Fibroblast of peridontal ligament (primary cell): ENCODE measurements around the gene ARSJ.
"Not testable (repeated sequence)": the region's sequence is repeated elsewhere in the genome, so short reads cannot be mapped to it uniquely, and the experiment has no call there.

Experiments
- DNase-seq: peaks from one replicate; pipeline ENCODE4 v3.0.0-alpha.2; 2010; ENCODE audit errors: extremely low read depth

ARSJ gene

GRCh38 chr4:113958766-113959538 lies 20.5 kb downstream of the ARSJ start:
- DNase-seq = peak; percentile 88

- peak; percentile 54 for DNase-seq
Observed at GRCh38 chr4:113957956-113958355, 21.5 kb downstream of the ARSJ start.

- peak; percentile 35 for DNase-seq
Observed at GRCh38 chr4:113955948-113956347, 23.5 kb downstream of the ARSJ start.

DNA sequence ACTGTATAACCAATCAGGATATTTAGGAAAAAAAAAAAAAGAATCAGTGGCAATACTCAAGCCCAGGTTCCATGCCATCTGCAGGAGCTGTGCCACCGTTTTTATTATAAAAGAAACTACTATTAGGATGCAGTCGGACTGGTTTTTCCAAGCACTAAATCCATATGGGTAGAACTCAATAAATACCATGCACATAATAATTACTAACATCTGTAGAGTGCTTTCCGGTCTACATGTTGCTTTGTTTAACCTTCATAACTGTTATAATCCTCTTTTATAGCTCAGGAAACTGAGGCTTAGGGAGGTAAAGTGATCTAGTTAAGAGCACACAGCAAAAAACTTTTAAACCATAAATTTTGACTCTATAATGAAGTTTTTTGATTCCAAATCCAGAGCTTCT lies 24.0 kb downstream of the ARSJ start:
- no peak for DNase-seq

- DNase-seq = no peak
Observed at GRCh38 chr4:113953888-113954287, 25.6 kb downstream of the ARSJ start.

DNA sequence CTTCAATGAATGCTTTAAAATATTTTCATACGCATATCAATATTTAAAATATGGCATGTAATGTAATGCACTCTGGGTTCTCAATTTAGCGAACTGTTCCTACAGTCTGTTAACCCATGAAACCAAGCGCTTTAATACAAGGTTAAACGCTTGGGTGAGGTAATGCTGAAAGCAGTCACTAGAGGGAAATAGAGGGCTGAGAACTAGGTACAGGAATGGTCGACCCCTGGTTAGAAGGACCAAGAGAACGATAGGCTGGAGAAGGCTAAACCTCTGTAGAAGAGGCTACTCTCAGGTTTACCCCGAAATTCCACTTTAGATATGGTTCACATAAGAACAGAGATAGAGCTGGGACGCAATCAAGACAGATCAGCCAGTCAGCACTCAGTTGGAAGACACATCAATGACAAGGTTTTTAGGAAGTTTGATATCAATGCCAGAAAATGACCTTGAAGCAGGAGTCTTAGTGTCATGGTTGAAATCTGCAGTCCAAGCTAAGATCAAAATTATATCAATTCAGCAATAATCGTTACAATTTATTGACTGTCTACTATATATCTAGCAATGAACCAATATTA lies 26.9 kb downstream of the ARSJ start:
- DNase-seq = peak; percentile 65

DNA sequence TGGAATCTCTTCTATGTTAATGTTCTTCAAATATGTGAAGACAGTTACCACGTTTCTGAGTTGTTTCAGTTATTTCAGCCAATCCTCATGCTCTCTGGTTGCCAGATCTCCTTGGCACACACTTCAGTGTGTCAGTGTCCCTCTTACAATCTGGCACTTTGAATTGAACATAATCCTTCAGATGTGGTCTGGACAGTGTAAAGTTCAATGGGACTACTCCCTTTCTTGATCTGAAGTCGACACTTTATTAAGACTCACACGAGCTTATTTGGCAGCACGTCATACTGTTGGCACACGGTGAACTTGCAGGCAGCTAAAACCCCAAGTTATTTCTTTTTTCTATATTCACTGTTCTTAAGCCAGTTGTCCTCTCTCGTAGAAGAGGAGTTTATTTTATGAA lies 28.2 kb downstream of the ARSJ start:
- DNase-seq = peak; percentile 54

- DNase-seq = no peak
Observed at GRCh38 chr4:113950207-113950606, 29.2 kb downstream of the ARSJ start.

GRCh38 chr4:113947484-113947883 lies 32.0 kb downstream of the ARSJ start:
- DNase-seq = no peak

GRCh38 chr4:113945906-113946305 lies 33.5 kb downstream of the ARSJ start:
- peak; percentile 73 for DNase-seq

DNA sequence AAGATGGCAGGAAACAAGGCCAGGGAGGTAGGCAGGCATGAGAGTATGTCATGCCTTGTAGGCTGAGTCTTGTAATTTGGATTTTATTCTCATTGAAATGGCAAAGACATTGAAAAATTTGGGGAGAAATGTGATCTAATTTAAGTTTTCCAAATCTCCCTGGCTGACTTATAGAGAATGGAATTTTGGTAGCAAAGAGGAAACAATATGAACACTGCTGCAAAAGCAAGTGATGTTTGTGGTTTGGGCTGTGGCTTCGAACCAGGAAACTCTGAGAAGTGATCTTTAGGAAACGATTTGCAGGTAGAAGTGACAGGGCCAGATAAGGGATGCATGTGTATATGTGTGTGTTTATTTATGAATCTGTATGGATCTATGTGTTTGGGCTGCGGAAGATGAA lies 35.6 kb downstream of the ARSJ start:
- DNase-seq = peak; percentile 73

GRCh38 chr4:113943085-113943484 lies 36.4 kb downstream of the ARSJ start:
- no peak for DNase-seq

GRCh38 chr4:113941836-113942235 lies 37.6 kb downstream of the ARSJ start:
- no peak for DNase-seq

DNA sequence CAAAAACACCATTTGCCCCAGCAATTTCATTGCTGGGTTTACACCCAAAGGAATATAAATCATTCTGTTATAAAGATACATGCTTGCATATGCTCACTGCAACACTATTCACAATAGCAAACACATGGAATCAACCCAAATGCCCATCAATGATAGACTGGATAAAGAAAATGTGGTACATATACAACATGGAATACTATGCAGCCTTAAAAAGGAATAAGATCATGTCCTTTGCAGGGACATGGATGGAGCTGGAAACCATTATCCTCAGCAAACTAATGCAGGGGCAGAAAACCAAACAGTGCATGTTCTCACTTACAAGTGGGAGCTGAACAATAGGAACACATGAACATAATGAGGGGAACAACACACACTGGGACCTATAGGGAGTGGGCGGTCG lies 39.3 kb downstream of the ARSJ start:
- DNase-seq = not testable (repeated sequence)

GRCh38 chr4:113935190-113935589 lies 44.3 kb downstream of the ARSJ start:
- DNase-seq = no peak

DNA sequence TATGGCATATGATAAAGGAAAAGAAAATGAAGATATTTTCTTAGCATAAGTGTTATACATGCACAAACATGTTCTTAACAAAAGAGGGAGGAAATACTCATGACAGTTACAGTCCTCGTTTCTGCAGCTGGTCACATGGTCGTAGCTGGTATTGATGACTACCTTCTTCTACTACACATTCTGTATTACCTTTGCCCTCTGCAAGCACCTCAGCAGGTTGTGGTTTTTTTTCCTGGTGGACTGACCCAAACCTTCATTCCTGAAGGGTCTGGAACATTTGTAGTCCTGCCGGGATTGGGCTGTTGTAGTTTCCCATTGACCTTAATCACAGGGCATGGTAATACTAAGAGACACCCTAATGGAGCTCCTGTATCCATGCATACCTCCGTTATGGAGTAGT lies 54.7 kb downstream of the ARSJ start:
- DNase-seq = not testable (repeated sequence)

GRCh38 chr4:113921089-113921794 lies 58.2 kb downstream of the ARSJ start:
- DNase-seq = peak; percentile 69

DNA sequence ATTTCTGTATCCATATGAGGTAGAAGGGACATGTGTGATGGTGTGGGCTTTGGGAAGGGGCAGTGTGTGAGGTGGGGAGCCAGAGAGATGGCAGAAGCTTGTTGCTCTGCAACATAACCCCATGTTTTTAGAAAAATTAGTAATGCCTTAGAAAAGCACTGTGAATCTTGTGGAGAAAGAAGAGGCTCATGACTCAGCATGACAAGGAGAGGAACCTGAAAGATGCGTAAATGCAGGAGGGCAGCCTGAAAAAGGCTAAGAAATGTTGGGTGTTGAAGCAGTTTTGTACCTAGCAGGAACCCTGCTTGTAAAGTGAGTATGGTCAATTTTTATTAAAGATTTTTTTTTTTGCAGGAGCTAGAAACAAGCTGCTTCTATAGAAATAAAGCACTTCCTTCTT lies 59.8 kb downstream of the ARSJ start:
- DNase-seq = no peak

GRCh38 chr4:113919145-113919544 lies 60.3 kb downstream of the ARSJ start:
- DNase-seq = no peak

- DNase-seq = peak; percentile 43
Observed at GRCh38 chr4:113908829-113909228, 70.6 kb downstream of the ARSJ start.

- no peak for DNase-seq
Observed at GRCh38 chr4:113907559-113907958, 71.9 kb downstream of the ARSJ start.

GRCh38 chr4:113905301-113905700 lies 74.1 kb downstream of the ARSJ start:
- peak; percentile 61 for DNase-seq

- DNase-seq = no peak
Observed at GRCh38 chr4:113904877-113905276, 74.6 kb downstream of the ARSJ start.
